GM18873 (cell line): ENCODE results near the gene ACAP1.

Experiments used
- ATAC-seq: cut with Tn5 transposase; IDR thresholded peaks from one replicate; pipeline ENCODE4 v1.9.1; 2021; ENCODE audit warnings: mild to moderate bottlenecking, moderate library complexity, moderate number of reproducible peaks; ENCODE audit not compliant: unreplicated experiment, low FRiP score

The ACAP1 gene

DNA sequence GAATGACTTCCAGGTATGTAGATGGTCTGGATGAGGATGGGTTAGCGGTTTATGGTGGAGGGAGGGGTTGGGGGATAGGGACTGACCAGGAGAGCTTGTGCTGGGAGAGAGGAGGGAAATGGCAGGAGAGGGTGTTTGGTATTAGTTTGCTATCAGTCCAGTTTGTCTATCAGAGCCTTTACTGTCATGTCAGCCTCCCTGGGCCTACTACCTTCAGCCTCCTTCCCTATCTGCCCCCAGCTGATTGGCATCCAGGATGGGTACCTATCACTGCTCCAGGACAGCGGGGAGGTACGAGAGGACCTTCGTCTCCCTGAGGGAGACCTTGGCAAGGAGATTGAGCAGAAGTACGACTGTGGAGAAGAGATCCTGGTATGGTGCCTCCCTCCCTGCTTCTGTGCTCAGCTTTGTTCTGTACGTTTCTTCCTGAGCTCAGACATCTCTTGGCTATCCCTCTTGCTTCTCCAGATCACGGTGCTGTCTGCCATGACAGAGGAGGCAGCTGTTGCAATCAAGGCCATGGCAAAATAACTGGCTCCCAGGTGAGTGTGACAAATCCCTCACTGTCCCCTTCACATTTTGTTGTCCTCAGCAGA lies 25.1 kb upstream of the ACAP1 start:
- no peak for ATAC-seq

DNA sequence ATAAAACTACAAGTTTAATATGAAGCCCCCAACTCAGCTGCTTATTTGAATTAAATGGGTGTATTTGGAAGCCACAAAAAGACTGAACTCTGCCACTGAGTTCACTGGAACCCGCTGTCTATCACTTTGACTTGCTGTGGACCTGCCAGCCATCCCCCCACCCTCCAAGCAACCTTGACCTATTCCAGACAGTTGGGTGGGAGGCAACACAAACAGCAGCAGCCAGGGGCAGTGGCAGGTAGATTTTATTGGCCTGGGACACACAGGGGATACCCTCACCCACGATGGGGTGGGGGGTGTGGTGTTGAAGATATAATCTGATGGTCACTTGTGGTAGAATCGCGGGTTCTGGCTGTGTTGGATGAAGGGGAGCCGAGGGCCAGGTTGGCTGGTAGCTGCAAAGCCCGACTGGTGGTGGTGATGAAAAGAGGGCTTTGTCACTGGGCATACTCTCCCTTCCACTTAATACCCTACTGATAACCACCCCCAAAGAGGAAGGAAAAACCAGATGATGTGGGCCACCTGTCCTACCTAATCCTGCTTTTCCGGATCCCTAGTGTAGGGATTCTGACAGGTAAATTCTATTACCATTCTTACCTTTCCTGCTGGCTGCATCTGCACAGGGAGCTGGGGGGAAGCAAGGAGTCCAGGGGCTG lies 23.8 kb upstream of the ACAP1 start:
- no peak for ATAC-seq

DNA sequence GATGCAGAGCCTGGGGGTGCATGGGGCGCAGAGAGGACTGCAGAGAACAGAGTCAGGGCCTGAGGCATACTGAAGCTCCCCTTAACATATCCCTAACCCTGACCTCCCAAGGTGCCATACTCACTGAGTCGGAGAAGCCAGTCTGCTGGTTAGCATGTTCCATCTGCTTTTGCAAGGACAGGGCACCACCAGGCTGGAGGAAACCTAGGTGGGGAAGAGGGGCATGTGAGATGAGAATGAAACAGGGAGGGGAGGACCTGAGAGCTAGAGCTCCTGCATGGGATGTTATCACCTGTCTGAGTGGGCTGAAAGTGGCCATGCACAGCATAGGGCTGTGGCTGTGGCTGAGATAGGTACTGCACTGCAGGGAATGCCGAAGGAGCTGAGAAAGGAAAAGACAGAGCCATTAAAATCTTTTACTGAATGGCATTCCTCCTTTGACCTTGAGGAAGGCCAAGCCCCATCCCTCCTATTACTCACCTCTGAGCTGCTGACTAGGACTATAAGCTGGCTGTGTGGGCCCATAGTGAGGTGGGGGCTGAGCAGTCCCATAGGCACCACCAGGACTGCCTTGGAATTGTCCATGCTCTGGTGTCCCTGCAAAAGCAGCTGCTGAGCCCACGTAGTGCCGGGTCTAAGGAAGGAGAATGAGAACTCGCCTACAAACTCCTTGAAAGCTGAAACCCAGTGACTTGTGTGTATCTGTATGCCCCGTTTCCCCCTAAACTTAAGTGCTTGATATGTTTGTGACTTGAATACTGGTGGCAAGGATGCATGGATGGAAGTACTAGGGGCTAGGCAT lies 23.0 kb upstream of the ACAP1 start:
- ATAC-seq: no peak

DNA sequence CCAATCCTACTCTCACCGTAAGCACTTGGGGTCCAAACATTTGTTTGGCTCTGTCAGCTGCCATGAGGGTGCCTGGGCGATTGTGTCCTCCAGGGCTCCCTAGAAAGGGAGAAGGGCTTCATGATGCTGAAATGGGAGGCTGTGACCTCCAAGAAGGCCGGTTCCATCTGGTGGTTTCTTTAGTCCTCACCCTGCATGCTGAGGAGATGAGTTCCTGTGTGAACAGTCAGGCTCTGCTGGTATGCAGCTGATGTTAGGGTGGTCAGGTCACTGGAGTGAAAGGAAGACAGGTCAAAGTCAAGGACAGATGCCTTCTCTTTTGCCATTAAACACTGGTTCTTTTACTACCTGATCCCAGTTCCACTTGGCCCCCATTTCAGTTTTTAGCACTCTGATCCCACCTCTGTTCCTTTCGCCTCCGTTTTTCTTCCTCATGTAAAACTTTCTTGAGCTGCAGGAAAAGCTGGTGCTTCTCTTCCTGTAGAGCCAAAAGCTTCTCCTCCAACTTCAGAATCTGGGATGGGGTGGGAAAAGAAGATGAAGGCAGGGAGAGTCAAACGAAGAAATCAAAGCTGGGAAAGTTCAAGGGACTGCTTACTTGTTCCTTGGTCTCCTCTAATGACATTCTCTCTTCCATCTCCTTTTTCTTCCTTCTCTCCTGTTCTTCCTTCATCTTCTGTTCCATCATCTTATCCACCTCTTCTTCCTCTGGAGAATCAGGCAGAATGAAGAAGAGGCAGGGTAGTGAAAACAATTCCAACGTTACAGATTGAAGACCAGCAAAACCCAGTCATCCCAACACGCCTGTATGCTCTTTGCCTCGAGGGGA lies 22.2 kb upstream of the ACAP1 start:
- ATAC-seq: no peak

DNA sequence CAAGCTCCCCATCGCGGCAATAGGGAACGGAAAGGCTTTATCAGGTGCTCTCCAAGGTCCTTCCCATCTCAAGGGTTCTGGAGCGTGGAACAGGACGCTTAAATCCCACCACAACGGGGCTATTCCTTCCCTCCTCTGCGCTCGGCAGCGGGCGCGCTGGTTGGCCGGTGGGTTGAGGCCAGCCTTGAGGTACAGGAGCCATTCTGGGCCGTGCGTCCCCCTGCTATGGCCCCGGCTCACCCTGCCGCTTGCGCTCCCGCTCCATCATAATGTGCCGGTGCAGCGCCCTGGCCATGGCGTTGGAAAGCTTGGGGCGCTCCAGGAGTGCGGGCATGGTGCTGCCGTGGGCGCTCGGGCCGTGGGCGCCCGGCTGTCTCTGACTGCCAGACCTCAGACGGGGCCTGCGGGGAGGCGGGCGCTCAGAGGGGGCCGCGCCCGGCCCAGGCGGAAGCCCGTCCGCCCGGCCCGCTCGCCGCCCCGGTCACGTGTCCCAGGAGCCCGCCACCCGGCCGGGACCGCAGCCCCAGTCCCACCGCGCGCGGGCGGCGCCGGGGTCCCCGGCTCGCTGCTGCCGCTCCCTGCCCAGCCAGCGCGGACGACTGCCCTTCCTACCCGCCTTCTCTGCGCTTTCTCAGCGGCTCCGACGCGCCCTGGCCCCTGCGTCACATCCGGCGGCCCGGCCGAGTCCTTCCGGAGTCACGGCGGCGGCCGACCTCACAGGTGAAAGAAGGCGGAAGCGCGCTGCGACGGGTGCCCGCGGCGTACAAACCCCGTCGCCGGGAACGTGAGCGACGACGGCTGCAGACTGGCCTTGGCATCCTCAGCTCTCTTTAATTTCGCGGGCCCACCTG lies 21.4 kb upstream of the ACAP1 start, which contains the start of gene GPS2:
GPS2 (minus strand) TSS at position 642 of the 851 bp plus-strand sequence; CDS start at position 334, 308 bp downstream.
- peak; percentile 41 for ATAC-seq

DNA sequence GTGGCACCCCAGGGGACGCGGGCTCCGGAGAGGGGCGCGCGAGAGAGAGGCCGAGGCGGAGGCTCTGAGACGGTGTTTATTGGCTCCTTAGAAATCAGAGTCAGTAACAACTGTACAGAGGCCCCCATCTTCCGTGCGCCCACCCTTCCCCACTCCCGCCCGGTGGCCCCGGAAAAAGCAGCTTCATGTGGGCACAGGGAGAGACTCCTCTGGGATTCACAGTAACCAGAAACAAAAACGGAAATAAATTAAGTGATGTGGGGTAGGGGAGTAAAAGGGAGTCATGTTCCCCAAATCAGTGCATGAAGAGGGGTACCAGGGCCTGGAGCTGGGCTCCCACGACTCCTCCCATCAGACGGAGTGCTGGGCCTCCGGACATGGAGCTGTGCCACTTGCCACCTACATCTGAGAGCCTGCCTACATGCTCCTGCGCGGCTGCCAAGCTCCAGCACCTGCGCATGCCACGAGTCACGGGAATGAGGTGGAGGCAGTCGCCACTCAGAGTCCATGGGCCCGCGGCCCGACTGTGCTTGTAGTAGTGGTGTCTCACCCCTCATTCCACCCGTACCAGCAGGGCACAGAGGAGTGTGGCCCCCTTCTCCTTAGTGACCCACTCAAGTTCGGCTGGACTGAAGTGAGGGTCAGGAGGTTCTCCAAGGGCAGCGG lies 20.6 kb upstream of the ACAP1 start:
- peak; percentile 5 for ATAC-seq

DNA sequence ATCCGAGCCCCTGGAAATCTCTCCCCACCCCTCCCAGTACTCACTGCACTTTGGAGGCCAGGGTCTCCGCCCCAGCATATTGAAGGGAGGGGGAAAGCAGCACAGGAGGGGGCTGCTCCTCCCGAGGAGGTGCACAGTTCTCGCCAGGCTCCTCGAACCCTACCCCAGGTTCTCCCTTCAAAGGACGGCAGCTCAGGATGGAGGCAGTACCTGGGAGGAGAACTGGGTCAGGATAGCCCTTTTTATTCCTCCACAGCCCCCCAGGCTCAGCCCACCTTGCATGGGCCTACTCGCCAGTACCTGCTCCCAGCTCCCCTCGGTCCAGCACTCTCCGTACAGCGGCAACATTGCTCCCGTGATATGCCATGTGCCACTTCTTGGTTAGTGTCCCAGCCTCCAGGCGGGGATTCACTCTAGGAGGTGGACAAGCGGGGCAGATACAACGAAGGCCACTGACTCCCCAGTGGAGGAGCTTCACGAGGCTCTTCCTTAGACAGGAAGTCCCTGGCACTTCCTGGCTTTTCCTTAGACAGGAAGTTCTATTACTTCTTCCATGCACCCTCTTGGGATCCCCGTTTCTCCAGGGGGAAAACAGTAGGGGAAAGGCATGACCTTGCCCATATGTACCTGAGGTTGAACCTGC lies 19.0 kb upstream of the ACAP1 start:
- no peak for ATAC-seq

DNA sequence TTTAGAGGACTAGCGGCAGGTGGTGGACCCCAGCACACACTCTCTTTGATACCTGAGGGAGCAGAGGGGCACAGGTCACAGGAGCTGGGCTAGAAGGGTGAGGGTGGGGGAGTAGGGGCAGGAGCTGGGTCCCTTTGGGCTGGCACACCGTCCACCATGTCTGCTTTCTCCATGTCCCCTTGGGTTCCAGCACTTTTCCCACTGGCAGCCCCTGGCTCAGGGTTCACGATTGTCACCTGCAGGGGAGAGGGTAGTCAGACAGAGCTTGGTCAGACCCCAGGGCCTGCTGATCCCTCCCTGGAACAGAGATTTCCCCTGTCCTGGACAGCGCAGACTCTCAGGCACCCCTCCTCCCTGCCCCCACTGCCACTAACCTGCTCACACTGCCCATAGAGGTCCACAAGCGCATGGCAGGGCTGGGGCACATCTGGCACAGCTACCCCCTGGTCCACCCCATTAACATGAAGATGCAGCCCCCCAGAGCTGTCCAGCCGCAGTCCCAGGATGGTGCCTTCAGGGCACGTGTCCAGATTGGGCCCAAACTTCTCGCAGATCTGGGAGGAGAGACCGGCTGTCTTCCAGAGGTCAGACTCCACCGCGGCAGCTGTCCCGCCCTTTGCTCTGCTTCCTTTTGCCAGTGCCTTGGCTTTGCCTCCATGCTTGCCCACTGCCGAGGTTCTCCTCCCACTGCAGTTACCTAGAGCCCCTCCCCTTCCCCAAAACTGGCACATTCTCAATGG lies 18.0 kb upstream of the ACAP1 start:
- no peak for ATAC-seq

DNA sequence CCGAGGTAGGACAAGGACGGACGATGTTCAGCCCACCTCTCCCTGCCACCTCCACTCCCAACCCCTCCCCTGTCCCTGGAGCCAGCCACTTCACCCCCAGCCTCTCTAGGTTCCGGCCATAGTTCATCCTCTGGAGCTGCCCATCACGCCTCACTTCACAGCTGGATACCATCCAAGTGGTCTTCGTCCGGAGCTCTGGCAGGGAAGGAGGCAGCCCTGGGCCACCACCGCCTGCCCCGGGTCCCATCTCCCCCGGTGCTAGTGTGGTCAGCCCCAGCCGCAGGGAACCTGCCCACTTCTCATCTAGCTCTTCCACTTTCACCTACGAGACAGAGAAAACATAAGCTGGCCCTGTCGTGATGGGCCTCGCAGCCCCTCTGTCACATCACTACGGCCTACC lies 14.9 kb upstream of the ACAP1 start:
- ATAC-seq: no peak

DNA sequence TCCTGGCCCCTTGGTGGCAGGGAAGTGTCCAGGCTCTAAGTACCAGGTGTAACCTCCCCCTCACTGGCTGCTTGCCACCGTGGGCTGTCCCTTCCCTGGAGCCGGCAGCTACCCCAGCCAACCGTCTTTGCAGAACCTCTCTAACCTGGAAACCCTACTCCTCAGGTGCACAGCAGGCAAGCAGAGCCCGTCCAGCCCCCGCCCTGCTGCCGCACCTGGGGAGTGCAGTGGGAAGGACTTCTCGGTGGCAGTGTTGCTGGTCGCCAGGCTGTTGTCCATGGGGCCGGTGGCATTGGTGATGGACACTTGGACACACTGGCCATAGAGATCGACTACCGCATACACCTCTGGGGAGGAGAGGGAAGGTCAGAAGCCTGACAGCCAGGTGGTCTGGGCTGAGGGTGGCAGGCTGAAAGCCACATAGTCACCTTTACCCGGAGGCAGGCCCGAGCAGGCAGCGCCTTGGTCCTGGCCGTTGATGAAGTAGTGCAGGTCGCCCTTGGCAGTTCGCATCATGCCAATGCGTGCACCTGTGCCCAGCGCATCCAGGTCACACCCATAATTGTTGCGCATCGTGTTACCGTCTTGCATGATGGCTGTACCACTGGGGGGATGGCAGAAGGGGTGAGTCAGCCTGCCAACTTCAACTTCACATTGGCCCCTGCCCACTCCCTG lies 13.7 kb upstream of the ACAP1 start:
- no peak for ATAC-seq

DNA sequence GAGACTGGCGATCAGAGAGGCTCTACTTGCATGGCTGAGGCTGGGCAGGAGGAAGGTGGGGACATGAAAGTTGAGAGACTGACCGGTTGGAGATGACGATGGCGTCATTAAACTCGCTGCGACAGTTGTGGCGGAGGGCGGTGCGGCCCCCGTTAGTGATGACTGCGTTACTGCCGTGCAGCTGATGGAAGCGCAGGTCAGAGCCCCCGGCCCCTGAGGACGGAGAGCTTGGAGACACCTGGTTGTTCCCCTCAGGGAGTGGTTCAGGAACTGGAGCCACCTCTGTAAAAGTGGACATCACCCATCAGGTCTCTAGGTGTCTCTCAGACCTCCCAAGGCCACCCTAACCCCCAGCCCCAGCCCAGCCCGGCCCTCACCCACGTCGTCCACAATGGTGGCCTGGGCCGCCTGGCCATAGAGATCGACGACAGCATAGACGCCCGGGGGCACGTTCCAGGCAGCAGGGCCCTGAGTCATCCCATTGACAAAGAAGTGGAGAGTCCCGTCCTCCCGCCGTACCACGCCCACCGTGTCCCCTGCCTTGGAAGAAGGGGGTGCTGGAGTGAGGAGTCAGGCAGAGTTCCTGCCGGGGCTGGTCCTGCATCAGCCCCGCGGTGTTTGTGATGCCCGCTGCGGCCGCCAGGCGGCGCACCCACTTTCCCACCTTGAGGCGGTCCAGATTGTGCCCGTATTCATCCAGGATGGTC lies 12.4 kb upstream of the ACAP1 start:
- no peak for ATAC-seq

DNA sequence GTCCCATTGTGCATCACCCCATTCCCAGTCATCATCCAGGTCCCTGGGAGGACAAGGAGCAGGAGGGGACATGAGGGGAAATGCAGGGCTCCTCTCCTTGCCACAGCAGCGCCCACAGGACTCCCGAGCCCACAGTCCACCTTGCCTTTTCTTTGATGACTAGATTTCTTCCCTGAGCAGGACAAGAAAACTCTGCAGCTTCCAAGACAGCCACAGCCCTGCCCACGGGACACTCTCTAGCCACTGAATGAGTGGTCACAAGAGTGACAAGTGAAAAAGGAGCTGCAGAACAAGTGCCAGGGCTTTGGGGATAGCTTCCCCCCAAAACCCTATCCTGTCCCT lies 11.9 kb upstream of the ACAP1 start:
- ATAC-seq: no peak

DNA sequence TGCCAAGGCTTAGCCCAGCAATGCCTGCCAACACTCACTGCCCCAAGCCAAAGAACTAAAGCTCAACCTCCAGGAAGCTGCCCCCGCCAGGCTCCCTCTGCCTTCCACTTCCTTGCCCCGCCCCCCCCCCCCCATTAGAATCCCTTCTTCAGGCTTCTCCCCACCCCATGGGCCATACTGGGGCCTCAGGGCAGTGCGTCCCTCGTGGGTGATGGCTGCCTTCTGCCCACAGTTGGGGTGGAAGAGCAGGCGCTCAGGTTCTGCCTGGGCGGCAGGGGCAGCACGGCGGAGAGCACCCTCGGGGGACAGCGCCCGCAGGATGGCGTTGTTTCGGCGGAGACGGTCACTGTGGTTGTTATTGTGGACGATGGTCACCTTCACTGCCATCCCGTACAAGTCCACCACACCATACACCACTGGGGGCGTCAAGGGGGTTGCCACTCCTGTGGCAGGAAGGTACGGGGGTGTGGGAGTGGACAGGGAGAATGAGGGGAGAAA lies 11.2 kb upstream of the ACAP1 start:
- ATAC-seq: no peak

DNA sequence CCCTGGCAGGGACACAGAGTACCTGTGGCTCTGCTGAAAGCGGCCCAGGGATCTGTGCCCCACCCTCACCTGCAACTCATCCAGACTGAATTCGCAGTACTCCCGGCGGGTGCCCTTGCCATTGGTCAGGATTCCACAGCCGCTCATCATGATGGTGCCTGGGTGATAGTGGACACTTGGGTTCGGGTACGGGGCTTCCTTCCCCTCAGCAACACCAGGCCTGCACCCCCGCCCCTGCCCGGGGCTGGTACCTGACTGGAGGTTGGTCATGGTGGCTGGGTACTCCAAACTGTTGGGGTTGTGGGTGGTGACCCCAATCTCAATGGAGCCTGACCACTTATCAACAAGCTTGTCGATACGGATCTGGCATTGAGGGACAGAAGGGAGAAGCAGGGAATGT lies 10.1 kb upstream of the ACAP1 start:
- no peak for ATAC-seq

DNA sequence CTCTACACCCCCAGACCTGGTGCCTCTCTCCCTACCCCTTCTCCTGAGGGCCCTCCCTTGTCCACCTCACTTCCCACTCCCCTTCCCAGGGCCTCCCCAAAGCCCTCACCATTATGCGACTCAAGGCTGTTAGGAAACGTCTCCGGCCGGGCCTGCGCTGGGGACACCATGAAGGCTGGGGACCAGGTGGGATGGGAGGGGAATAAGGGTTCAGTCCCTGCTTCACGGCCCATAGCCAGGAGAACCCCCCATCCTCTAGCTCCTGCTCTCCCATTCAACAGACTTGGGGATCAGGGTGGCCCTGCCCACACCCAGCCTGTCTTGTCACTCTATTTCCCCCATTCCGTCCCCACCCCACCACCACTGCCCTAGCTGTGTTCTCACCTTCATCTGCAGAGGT lies 9.3 kb upstream of the ACAP1 start:
- ATAC-seq: no peak

DNA sequence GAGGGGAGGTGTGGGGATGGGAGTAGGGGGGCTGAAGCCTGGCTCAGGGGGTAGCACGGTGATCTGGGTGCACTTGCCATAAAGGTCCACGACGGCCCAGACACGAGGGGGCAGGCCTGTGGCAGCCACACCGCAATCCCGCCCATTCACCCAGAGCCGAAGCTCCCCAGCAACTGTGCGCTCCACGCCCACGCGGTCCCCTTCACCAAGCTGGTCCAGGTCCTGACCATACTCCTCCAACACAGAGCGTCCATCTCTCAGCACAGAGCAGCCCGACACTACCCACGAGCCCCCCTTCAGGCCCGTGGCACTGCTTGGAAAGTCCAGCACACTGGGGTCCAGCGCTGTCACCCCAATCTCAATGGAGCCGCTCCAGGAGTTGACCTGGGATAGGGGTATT lies 8.8 kb upstream of the ACAP1 start:
- no peak for ATAC-seq

DNA sequence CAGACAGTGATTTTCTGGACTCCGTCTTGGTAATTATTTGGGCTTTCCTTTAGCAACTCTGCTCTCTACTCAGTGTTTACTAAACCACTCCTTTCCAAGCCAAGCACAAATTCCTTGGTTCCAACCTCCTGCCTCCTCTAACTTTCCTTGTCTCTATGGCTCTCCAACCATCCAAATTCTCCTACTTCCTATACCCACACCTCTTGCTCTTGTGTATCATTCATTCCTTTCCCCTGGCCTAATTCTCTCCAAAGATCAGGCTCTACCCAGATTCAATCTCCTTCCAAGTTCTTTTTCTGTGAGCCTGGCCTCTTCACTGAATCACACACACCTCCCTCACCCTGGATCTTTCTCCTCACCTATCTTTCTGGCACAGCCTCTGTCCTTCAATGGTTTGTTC lies 8.3 kb upstream of the ACAP1 start:
- ATAC-seq: no peak
